ENCODE measurements around the gene SLC24A3.

The SLC24A3 gene

DNA sequence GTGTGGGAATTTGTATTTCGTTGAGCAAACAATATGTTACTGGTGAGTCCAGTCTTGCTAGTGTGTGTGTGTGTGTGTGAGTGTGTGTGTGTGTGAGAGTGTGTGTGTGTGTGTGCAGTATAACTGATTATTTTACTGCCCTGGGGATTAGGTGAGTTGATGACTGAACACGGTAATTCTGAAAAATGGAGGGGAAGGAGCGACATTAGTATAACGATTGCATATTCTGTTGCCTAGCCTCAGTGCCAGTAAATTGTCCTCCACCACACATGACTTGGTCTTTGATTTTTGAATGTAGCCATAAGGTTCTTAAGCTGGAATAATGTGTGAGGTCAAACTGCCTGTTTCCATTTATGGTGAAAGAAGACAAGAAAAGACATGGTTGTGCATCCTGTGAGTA is 121.1 kb downstream of the SLC24A3 start:
- no peaks in the 10 kb centered on the region for H3K27me3 ChIP-seq (ENCODE audit: insufficient read depth, low read length)
- H3K4me1 ChIP-seq (ENCODE audit: insufficient read depth, low read length), result no peaks in the 10 kb centered on the region
- H3K4me3 ChIP-seq (ENCODE audit: low read length), result no peak overlapping the region
- no peak overlapping the region for H2AFZ ChIP-seq (ENCODE audit: low read depth, low read length)
- H3K9me3 ChIP-seq (ENCODE audit: low read length), result no peaks in the 10 kb centered on the region
- no peaks in the 10 kb centered on the region for H3K36me3 ChIP-seq (ENCODE audit: insufficient read depth, low read length)

DNA sequence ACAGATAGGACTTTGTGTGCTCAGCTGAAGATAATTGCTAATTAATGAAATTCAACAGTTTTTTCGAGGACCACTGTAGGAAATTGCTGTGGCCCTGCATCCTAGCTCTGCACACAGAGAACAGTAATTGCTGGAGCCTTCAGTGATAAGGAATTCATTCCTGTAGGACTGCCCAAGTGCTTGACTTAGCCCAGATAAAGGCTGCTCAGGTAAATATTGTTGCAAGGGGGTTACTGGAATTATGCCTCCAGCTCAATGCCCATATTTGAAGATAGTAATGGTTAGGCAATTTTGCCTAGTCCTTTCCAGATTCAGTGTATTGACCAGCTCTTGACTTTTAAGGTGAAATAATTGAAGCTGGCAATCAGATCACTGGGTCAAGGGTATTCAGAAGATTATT is 122.9 kb downstream of the SLC24A3 start:
- no peaks in the 10 kb centered on the region for H3K4me1 ChIP-seq (ENCODE audit: insufficient read depth, low read length)
- H3K9me3 ChIP-seq (ENCODE audit: low read length), result no peaks in the 10 kb centered on the region
- no peaks in the 10 kb centered on the region for H3K36me3 ChIP-seq (ENCODE audit: insufficient read depth, low read length)
- no peaks in the 10 kb centered on the region for H3K27me3 ChIP-seq (ENCODE audit: insufficient read depth, low read length)
- H3K4me3 ChIP-seq (ENCODE audit: low read length), result no peak overlapping the region
- H2AFZ ChIP-seq (ENCODE audit: low read depth, low read length), result no peak overlapping the region

DNA sequence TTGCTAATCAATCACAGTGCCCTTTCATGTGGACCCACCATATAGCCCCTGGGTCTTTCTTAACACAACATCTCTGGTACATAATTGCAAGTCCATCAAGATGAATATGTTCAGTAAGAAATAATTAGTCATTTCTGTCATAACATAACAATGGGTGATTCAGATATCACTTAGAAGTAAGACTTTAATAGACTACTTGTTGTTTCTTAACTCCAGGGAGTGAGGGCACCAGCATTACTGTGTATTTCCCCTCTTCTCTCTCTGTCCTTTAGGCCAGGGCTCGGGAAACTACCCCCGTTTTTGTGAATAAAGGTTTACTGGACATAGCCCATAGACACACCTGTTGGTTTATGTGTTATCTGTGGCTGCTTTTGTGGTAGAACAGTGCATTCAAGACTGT is 123.5 kb downstream of the SLC24A3 start:
- H3K9me3 ChIP-seq (ENCODE audit: low read length), result no peaks in the 10 kb centered on the region
- H3K4me1 ChIP-seq (ENCODE audit: insufficient read depth, low read length), result no peaks in the 10 kb centered on the region
- H3K36me3 ChIP-seq (ENCODE audit: insufficient read depth, low read length), result no peaks in the 10 kb centered on the region
- no peaks in the 10 kb centered on the region for H3K27me3 ChIP-seq (ENCODE audit: insufficient read depth, low read length)
- no peak overlapping the region for H3K4me3 ChIP-seq (ENCODE audit: low read length)
- H2AFZ ChIP-seq (ENCODE audit: low read depth, low read length), result no peak overlapping the region

DNA sequence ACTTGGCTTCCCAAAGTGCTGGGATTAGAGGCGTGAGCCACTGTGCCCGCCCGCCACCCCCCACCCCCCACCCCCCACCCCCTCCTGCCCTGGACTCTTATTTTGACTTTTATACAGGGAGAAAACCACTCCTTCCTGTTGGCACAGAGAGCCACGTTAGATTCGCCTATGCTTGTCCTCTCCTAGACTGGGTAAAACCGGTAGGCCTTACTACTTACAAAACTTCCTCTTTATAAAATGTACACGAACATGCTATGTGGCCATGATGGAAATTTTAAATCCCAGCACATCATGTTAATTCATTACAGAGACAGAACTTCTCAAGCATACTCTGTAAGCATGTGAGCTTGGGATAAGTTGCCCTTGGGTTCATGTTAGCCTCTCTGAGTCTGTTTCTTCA is 124.2 kb downstream of the SLC24A3 start:
- H3K27me3 ChIP-seq (ENCODE audit: insufficient read depth, low read length), result no peaks in the 10 kb centered on the region
- H3K9me3 ChIP-seq (ENCODE audit: low read length), result no peaks in the 10 kb centered on the region
- no peaks in the 10 kb centered on the region for H3K4me1 ChIP-seq (ENCODE audit: insufficient read depth, low read length)
- no peak overlapping the region for H2AFZ ChIP-seq (ENCODE audit: low read depth, low read length)
- H3K4me3 ChIP-seq (ENCODE audit: low read length), result no peak overlapping the region
- no peaks in the 10 kb centered on the region for H3K36me3 ChIP-seq (ENCODE audit: insufficient read depth, low read length)

DNA sequence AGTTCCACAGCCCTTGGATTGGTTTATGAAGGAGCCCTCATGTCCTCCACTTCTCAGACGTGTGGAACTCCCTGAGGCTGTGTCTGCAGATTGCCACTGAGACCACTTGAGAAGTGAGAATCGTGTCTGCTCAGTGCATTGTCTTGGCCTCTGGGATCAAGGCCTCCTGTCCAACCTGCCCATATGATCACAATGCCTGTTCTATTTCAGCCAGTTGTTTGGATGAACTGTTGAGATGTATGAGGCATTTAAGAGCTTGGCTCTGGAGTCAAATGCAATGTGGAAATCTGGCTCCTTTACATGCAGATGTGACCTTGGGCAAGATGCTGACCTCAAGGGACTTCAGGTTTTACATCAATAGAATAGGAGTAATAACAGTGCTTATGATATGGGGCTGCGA is 125.9 kb downstream of the SLC24A3 start:
- Histone ChIP-seq H3K4me1 (ENCODE audit: insufficient read depth, low read length) (no peaks in the 10 kb centered on the region), H2AFZ (ENCODE audit: low read depth, low read length) (no peak overlapping the region), H3K4me3 (ENCODE audit: low read length) (no peak overlapping the region), H3K36me3 (ENCODE audit: insufficient read depth, low read length) (no peaks in the 10 kb centered on the region), H3K9me3 (ENCODE audit: low read length) (no peaks in the 10 kb centered on the region), H3K27me3 (ENCODE audit: insufficient read depth, low read length) (no peaks in the 10 kb centered on the region)

DNA sequence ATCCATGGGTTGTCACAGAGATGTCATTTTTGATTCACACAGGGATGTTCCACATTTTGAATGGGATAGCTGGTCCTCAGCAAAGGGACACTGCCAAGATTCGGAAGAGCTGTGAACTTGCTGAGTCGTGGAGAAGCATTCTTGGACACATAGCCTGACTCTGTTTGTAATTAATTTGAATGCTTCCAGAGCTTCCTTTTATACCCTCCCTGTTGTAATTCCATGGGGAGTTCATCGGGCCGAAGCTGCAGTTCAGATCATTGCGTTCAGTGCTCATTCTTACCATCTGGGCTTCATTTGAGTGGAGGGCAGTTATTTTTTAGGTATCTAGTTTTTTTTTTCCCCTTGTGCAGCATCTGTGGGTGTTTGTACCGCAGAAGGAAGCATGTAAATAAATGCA is 126.5 kb downstream of the SLC24A3 start:
- H3K4me3 ChIP-seq (ENCODE audit: low read length), result no peak overlapping the region
- no peaks in the 10 kb centered on the region for H3K4me1 ChIP-seq (ENCODE audit: insufficient read depth, low read length)
- no peak overlapping the region for H2AFZ ChIP-seq (ENCODE audit: low read depth, low read length)
- no peaks in the 10 kb centered on the region for H3K27me3 ChIP-seq (ENCODE audit: insufficient read depth, low read length)
- no peaks in the 10 kb centered on the region for H3K9me3 ChIP-seq (ENCODE audit: low read length)
- H3K36me3 ChIP-seq (ENCODE audit: insufficient read depth, low read length), result no peaks in the 10 kb centered on the region

DNA sequence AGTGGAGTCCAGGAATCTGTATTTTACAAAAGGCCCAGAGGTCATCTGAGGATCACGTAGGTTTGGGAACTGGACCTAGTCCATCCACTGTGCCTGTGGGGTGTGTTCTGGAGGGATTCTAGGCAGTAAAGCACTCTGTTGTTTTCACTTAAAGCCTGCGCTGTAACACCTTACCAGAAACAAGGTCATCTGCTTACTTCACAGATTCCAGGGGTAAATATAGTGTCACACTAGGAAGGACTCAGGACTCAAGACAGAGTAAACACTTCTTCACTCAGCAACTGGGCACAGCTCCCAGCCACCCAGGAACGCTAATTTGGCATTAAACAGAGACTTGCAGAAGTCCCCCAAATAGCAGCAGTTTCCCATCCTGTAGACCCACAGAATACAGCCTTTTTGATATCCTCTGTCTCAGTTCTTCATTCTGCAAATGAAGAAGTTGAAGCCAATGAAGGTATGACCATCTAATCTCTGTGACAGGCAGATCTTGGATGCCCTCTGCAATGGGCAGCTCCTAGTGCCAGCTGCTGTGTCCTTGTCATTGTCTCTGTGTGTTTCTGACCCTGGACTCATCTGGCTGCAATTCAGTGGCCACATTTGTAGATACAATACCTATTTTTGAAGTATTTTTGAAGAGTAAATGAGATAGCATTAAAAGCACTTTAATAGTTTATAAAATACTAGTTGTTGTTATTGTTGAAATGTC is 129.1 kb downstream of the SLC24A3 start:
- H3K27me3 ChIP-seq (ENCODE audit: insufficient read depth, low read length), result no peaks in the 10 kb centered on the region
- H3K36me3 ChIP-seq (ENCODE audit: insufficient read depth, low read length), result no peaks in the 10 kb centered on the region
- H3K4me3 ChIP-seq (ENCODE audit: low read length), result no peak overlapping the region
- no peak overlapping the region for H2AFZ ChIP-seq (ENCODE audit: low read depth, low read length)
- H3K4me1 ChIP-seq (ENCODE audit: insufficient read depth, low read length), result no peaks in the 10 kb centered on the region
- H3K9me3 ChIP-seq (ENCODE audit: low read length), result no peaks in the 10 kb centered on the region

DNA sequence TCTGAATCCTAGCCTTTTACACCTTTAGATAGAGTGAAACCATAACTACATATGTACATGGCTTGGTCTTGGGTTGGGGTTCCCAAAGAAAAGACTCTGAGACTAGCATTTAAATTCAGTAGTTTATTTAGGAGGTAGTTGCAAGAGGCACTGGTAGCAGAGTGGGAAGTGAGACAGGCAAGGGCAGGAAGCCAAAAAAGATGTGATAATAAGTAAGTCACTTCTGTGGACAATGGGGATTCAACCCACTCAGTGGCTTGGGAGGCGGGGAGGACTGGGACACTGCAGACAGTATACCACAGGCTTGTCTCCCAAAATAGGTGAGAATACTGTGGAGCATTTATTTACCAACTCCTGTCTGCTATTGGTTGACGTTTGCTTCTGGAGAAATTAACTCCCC is 131.9 kb downstream of the SLC24A3 start:
- H3K27me3 ChIP-seq (ENCODE audit: insufficient read depth, low read length), result peaks cover 5% of the 10 kb centered on the region
- no peak overlapping the region for H2AFZ ChIP-seq (ENCODE audit: low read depth, low read length)
- no peaks in the 10 kb centered on the region for H3K36me3 ChIP-seq (ENCODE audit: insufficient read depth, low read length)
- no peaks in the 10 kb centered on the region for H3K9me3 ChIP-seq (ENCODE audit: low read length)
- no peaks in the 10 kb centered on the region for H3K4me1 ChIP-seq (ENCODE audit: insufficient read depth, low read length)
- no peak overlapping the region for H3K4me3 ChIP-seq (ENCODE audit: low read length)

DNA sequence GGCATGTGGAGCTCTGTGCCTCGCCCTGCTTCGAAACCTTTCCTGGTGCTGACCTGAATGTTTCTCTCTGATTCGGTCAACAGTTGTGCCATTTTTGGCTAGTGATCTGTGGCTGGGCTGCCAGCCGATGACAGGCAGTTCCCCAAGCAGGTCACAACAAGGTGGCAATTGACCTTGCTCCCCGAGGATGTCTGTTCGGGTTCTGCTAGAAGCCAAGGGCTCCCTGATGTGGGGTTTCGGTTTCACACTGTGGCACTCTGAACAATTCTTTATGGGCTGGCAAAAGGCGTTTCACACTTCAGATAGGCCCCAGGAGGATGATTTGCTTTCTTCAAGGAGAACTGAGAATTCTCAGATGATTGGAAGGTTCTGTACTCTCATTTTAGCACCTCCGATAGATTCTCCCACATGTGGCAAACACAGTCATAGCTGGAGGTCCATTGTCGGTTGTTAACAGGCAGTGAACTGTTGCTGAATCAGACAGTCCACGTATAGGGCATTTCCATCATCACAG is 135.6 kb downstream of the SLC24A3 start:
- no peak overlapping the region for H2AFZ ChIP-seq (ENCODE audit: low read depth, low read length)
- H3K4me1 ChIP-seq (ENCODE audit: insufficient read depth, low read length), result no peaks in the 10 kb centered on the region
- H3K27me3 ChIP-seq (ENCODE audit: insufficient read depth, low read length), result peaks cover 5% of the 10 kb centered on the region
- H3K9me3 ChIP-seq (ENCODE audit: low read length), result no peaks in the 10 kb centered on the region
- no peaks in the 10 kb centered on the region for H3K36me3 ChIP-seq (ENCODE audit: insufficient read depth, low read length)
- H3K4me3 ChIP-seq (ENCODE audit: low read length), result no peak overlapping the region

DNA sequence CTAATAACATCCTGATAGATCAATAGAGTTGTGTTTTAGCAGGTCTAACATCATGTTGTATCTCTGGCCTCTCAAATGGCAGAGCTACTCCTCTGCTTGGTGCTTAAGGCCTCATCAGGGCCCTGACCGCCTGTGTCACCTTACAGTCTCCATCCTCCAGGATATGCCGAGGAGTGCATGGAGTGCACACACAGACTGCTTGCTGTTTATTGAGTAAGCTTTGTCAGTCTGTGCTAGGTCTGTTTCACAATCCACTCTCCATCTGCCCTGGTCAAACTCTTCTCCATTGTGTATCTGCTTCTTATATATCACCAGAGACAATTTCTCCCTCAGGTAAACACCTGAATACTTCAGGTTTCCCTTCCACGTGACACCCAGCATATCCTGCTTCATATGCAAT is 136.1 kb downstream of the SLC24A3 start:
- no peaks in the 10 kb centered on the region for H3K9me3 ChIP-seq (ENCODE audit: low read length)
- no peak overlapping the region for H2AFZ ChIP-seq (ENCODE audit: low read depth, low read length)
- no peak overlapping the region for H3K4me3 ChIP-seq (ENCODE audit: low read length)
- peaks cover 5% of the 10 kb centered on the region for H3K27me3 ChIP-seq (ENCODE audit: insufficient read depth, low read length)
- no peaks in the 10 kb centered on the region for H3K4me1 ChIP-seq (ENCODE audit: insufficient read depth, low read length)
- no peaks in the 10 kb centered on the region for H3K36me3 ChIP-seq (ENCODE audit: insufficient read depth, low read length)

DNA sequence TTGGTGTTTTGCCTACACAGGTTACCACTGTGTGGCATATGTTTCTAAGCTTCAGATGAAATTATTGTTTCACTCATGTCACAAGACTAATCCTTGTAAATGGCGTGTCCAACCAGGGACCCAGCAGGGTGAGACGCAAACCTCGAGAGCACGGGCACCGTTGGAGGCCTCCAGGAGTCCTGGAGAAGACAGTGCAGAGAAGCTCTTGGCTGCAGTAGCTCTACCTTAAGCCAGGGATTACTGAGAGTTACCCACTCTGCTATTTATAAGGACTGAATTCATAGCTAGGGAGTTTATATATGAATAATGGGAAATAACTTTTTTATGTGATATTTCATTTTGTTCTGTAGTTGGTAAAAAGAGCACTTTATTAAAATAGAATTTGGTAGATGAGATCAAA is 137.4 kb downstream of the SLC24A3 start:
- Histone ChIP-seq H3K4me1 (ENCODE audit: insufficient read depth, low read length) (no peaks in the 10 kb centered on the region), H3K4me3 (ENCODE audit: low read length) (no peak overlapping the region), H3K9me3 (ENCODE audit: low read length) (no peaks in the 10 kb centered on the region), H3K27me3 (ENCODE audit: insufficient read depth, low read length) (peaks cover 5% of the 10 kb centered on the region), H2AFZ (ENCODE audit: low read depth, low read length) (no peak overlapping the region), H3K36me3 (ENCODE audit: insufficient read depth, low read length) (no peaks in the 10 kb centered on the region)

DNA sequence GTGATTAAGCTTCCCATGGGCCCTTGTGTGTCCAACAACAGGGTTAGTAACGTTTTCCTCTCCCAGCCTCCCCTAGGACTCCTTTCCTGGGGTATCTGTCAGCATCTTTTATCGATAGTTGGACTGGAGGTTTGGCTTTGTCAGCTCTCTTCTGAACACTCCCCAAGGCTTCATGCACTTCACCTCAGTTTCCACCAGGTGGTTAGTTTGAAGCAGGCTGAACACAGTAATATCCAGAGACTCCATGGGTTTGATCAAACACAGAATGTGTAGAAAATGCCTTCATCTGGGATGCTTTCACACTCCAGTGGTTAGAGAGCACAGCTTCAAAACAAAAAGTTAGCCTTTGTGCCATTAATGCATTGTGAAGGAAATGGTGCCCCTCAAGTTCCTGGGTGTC is 139.1 kb downstream of the SLC24A3 start:
- peaks cover 5% of the 10 kb centered on the region for H3K27me3 ChIP-seq (ENCODE audit: insufficient read depth, low read length)
- no peaks in the 10 kb centered on the region for H3K36me3 ChIP-seq (ENCODE audit: insufficient read depth, low read length)
- no peak overlapping the region for H2AFZ ChIP-seq (ENCODE audit: low read depth, low read length)
- H3K4me1 ChIP-seq (ENCODE audit: insufficient read depth, low read length), result no peaks in the 10 kb centered on the region
- no peak overlapping the region for H3K4me3 ChIP-seq (ENCODE audit: low read length)
- no peaks in the 10 kb centered on the region for H3K9me3 ChIP-seq (ENCODE audit: low read length)

DNA sequence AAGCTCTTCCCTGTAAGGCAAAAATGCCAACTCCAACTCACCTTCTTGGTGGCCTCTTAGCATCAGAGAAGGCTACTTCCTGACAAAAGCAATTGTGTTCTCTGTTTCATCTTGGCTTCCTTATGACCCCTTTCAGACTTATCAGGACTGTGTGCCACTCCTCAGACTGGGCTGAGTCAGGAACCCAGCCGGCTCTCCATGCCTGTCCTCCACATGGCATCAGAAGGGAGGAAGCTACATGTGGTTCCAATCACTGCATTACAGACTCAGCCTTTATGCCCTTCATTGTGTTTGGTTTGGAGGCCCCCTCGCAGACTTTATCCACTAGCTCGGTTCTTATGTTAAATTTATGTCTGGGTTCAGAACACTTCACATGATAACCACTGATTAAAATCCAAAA is 142.5 kb downstream of the SLC24A3 start:
- H3K4me1 ChIP-seq (ENCODE audit: insufficient read depth, low read length), result no peaks in the 10 kb centered on the region
- H3K4me3 ChIP-seq (ENCODE audit: low read length), result no peak overlapping the region
- no peaks in the 10 kb centered on the region for H3K36me3 ChIP-seq (ENCODE audit: insufficient read depth, low read length)
- H3K27me3 ChIP-seq (ENCODE audit: insufficient read depth, low read length), result no peaks in the 10 kb centered on the region
- no peaks in the 10 kb centered on the region for H3K9me3 ChIP-seq (ENCODE audit: low read length)
- H2AFZ ChIP-seq (ENCODE audit: low read depth, low read length), result no peak overlapping the region

DNA sequence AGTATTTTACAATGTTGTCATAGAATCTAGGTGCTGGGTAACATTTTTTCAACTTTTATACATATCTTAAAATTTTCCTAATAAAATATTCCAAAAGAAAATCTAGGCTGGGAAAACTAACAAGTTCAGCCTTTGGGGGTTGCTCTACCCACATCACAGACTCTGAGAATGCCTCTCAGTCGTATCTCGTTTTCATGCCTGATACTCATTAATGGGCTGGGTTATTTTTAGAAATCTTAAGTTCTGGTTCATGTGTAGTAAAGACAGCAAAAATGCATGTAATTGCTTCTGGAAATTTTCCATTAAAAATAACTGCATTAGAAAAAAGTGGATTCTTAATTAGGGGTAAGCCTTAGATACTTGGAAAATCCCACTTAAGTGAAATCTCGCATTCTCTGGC is 149.3 kb downstream of the SLC24A3 start:
- H3K36me3 ChIP-seq (ENCODE audit: insufficient read depth, low read length), result no peaks in the 10 kb centered on the region
- H2AFZ ChIP-seq (ENCODE audit: low read depth, low read length), result no peak overlapping the region
- no peaks in the 10 kb centered on the region for H3K9me3 ChIP-seq (ENCODE audit: low read length)
- H3K27me3 ChIP-seq (ENCODE audit: insufficient read depth, low read length), result no peaks in the 10 kb centered on the region
- no peaks in the 10 kb centered on the region for H3K4me1 ChIP-seq (ENCODE audit: insufficient read depth, low read length)
- H3K4me3 ChIP-seq (ENCODE audit: low read length), result no peak overlapping the region
